Erythroblast (primary cell): Measurements from ENCODE around the gene GPC5.

Source experiments
- GATA1 ChIP-seq: IDR thresholded peaks from 2 replicates; pipeline ENCODE4 v1.6.1; 2011; ENCODE audit warnings: low read depth, mild to moderate bottlenecking, control low read depth, low read length, moderate library complexity
- POLR2A ChIP-seq: IDR thresholded peaks from 2 replicates; pipeline ENCODE4 v1.6.1; 2011; ENCODE audit warnings: mild to moderate bottlenecking, low read length

DNA sequence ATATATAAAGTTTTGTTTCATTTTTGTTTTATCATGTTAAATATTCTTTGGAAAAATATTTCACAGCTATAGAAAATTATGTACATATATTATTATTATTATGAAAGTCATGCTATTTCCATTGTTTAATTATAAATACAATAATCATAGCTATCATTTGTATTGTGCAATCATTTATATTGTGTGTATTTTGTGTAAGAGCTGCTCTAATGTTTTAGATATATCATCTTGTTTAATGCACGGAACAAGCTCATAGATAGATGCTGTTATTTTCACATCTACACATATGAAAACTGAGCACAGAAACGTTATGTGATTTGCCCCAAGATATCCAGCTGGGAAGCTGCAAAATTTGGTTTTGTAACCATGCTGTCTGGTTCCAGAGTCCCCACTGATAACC, 111.6 kb downstream of the GPC5 start:
- TF ChIP-seq POLR2A = no peak
- no peak for TF ChIP-seq GATA1
